HL-60/S4 treated with retinoic acid at 250 ng/mL for 4 days and 3 days (cell line): ENCODE data around the gene CPNE7.

Source experiments
- in situ Hi-C: fragments of 300-500 bp; cut with MboI; formaldehyde crosslinking; loops from 2 replicates; pipeline ENCODE4 v1.7.0; 2022; ENCODE audit warnings: low sequenced_read_pairs

Gene CPNE7

DNA sequence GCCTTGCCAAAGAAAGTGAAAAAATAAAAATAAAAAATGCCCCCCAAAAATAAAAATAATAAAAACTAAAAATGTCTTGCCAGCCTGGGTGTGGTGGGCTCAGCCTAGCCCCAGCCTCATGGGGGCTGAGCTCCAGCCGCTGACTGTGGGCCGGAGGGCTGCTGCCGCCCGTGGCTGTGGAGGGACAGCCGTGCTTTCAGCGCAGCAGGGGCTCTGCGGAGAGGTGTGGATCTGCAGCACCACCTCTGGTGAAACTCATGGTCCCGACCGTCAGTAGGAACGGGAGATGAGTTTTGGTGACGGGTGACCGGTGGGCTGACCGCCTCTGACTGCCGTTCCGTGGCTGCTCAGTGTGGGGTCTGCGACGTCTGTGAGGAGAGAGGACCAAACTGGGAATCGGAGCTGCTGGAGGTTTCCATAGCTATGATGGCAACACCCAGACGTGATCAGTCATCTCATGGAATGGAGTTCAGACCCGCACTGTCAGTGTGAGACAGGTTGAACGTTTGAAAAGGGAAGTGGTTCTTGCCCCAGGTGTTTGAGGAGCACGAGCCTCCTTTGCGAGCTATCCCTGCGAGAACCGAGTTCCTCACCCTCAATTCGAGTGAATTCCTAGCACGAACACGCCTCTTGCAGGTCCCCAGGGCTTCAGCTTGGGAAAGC lies 27.1 kb upstream of the CPNE7 start:
- in situ Hi-C loops, result no loop called here

DNA sequence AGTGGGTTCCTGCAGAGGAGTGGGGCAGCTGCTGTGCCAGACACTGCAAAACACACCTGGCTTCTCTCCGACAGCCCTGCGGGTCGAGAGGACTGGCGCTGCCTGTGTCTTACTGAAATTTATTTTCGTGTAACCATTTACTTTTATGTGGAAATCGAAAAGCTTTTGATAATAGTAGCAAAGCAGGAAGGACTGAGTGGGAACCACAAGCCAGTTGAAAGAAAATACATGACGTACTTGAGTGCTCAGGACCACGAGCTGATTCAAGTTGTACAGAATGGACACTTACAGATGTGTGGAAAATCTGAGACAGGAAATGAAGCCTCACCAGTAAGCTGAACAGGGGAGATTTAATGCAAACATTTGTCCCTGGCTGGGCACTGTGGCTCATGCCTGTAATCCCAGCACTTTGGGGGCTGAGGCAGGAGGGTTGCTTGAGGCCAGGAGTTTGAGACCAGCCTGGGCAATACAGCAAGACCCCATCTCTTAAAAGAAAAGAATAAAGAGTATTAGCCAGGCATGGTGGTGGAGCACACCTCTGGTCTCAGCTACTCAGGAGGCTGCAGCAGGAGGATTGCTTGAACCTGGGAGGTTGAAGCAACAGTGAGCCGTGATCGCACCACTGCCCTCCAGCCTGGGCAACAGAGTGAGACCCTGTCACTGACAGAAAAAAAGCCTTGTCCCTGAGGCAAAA lies 26.4 kb upstream of the CPNE7 start:
- in situ Hi-C loops, result no loop called here

DNA sequence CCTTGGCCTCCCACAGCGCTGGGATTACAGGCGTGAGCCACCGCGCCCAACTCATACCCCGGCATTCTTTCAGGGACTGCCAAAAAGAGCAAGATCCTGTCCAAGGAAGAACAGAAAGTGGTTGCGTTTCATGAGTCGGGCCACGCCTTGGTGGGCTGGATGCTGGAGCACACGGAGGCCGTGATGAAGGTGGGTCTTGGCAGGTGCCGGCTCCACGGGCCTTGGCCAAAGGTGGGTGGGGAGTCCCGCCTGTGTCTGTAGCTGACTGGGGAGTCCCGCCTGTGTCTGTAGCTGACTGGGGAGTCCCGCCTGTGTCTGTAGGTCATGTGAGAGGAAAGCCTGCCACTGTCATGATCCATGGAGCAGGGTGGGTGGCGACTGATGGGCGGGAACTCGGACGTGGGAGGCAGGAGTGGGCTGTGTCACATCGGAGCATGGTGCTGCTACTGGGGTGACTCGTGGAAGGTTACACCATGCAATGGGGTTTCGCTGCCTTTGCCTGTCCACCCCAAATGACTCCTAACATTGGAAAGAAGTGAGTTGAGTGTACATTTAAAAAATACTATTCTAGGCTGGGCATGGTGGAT lies 25.0 kb upstream of the CPNE7 start:
- in situ Hi-C loops, result no loop called here

DNA sequence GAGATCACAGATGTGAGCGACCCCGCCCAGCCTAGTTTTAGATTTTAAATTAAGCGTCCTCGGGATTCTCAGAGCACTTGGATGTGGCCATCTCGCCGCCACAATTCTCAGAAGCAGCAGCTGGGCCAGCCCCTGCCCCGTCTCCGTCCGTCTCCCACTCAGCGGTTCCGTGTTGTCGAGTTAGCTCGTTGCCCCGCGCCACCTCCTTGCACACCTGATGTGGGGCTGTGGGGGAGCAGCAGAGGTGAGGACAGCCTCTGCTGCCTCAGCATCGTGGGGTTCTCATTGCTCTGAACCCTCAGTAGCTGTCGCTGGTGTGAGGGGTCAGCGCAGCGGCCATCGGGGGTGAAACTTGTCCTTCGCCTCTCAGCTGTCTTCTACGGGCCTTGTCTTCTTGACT lies 23.2 kb upstream of the CPNE7 start:
- in situ Hi-C loops, result no loop called here

DNA sequence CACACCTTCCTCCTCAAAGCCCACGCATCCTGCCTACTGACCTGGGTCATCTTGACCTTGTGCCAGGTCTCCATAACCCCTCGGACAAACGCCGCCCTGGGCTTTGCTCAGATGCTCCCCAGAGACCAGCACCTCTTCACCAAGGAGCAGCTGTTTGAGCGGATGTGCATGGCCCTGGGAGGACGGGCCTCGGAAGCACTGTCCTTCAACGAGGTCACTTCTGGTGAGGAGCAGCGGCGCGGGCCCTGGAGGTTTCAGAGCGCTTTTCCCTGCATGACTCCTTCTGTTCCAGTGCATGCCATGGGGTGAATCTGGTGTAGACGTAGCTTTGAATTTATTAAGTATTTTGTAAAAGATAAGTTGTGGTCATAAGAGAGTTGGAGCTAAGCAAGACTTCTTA lies 22.6 kb upstream of the CPNE7 start:
- in situ Hi-C loops, result no loop called here

DNA sequence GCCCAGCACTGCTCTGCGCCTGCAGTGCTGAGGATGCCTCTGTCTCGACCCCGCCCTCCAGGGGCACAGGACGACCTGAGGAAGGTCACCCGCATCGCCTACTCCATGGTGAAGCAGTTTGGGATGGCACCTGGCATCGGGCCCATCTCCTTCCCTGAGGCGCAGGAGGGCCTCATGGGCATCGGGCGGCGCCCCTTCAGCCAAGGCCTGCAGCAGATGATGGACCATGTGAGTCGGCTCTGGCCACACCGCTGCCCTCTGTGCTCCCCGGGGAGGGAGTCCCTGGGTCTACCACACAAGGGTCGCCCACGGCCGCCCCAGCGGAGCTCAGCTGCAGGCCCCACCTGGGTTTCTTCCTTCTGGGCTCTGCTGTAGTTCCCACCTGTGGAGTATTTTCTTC lies 21.8 kb upstream of the CPNE7 start:
- in situ Hi-C loops, result no loop called here

DNA sequence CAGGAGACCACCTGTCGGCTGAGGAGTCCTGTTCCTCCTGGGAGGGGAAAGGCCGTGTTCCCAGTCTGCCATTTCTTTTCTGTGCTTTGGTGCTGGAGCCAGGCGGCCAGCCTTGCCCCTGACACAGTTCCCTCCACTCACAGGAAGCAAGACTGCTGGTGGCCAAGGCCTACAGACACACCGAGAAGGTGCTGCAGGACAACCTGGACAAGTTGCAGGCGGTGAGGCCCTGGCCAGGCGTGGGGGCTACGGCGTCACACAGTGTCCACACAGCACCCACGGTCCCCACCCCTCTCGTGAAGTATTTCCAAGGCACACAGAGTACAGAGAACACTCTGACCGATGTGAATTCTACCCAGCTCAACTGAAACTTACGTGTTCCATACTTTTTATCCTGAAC lies 21.2 kb upstream of the CPNE7 start:
- in situ Hi-C loops, result no loop called here

DNA sequence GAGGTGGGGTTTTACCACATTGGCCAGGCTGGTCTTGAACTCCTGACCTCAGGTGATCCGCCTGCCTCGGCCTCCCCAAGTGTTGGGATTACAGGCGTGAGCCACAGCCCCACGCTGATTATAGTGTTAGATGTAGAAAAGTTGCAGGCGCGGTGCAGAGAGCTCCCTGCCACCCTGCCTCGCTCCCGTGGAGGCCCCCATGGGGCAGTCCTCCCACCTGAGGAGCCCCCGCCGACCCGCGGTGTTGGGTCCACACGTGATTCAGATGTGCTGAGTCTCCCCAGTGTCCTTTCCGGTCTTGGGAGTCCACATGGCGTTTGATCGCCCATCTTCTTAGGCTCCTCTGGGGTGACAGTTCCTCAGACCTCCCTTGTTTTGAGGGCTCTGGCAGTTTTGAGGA lies 20.3 kb upstream of the CPNE7 start:
- in situ Hi-C loops, result no loop called here

DNA sequence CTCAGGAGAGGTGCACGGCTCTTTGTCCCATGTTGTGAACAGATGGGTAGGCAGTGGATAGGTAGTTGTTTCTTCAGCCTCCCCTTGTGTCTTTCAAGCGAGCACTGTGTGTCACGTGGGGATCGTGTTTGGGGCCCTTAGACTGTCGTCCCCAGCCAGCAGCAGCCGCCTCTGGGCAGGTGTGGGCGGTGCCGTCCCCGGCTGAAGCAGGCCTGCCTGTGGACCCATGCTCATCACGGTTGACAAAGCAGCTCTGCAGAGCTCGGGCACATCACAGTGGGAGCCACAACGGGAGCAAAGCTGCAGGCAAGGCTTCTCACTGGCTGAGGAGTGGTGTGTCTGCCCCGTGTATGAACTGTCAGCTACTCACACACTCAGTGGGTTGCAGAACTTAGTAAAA lies 19.8 kb upstream of the CPNE7 start:
- in situ Hi-C loops, result no loop called here

DNA sequence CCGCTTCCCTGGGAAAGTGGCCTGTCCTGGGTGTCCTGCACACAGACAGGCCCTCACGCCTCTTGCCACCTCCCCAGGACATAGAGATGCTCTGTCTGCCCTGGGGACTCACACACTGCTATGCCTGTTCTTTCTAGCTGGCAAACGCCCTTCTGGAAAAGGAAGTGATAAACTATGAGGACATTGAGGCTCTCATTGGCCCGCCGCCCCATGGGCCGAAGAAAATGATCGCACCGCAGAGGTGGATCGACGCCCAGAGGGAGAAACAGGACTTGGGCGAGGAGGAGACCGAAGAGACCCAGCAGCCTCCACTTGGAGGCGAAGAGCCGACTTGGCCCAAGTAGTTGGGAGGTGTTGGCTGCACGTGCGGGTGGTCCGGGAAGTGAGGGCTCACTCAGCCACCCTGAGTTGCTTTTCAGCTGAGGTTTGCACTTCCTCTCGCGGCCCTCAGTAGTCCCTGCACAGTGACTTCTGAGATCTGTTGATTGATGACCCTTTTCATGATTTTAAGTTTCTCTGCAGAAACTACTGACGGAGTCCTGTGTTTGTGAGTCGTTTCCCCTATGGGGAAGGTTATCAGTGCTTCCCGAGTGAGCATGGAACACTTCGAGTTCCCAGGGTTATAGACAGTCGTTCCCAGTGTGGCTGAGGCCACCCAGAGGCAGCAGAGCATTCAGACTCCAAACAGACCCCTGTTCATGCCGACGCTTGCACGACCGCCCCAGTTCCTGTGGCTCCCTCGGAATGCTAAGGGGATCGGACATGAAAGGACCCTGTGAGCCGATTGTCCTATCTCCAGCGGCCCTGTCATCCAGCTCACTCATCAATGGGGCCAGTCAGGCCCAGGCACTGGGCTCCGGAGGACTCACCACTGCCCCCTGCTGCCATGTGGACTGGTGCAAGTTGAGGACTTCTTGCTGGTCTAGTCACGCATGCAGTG lies 18.5 kb upstream of the CPNE7 start:
- in situ Hi-C loops, result no loop called here

DNA sequence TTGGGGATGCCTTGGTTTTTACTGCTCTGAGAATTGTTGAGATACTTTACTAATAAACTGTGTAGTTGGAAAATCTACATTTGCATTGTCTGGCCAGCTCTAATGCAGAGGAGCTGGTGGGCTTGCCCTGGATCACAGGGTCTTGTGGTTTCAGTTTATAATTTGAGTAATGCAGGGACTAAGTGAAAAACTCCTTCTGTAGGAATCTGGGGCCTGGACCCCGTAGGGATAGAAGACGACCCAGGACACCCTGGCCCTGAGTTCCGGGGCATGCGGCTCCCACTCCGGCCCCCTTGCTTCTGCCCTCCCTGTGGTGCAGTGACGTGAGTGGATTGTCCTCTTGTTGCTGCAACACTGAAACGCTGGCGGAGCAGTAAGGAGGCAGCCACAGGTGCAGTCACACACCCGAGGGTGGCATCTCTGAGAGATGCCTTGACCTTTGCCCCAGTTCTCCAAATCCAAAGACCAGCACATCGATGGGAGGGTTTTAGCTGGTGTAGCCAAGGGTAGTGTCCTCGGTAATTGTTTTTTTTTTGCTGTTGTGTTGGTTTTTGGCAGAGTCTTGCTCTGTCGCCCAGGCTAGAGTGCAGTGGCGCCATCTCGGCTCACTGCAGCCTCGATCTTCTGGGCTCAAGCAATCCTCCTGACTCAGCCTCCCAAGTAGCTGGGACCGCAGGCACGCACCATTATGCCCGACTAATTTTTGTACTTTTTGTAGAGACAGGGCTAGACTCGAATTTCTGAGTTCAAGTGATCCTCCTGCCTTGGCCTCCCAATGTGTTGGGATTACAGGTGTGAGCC lies 17.7 kb upstream of the CPNE7 start:
- in situ Hi-C loops, result no loop called here

DNA sequence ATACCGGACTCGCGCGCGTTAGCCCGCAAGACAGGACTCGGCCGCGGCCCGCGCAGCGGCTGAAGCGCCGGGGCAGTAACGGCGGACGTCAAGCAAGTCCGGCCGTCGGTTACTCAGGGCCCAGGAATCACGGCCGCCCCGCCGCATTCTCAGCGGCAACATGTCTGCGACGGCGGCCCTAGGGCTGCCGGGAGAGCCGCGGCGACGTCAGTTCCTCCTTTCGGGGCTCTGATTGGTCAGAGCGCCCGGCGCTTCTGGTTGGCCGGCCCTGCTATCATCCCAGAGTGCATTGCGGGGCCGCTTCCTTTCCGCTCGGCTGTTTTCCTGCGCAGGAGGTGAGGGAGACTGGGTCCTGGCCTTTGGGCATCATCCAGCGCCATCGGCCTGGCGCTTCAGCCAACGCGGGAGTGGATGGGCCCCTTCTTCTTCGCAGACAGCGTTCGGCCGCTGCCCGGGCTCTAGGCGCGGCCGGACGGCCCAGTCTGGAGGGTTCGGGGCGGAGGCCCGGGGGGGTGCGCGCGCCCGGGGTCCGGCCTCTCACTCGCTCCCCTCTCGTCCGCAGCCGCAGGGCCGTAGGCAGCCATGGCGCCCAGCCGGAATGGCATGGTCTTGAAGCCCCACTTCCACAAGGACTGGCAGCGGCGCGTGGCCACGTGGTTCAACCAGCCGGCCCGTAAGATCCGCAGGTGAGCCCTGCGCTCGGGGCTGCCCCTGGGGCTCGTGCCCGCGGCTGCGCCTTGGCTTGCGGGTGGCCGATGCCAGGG lies 15.0 kb upstream of the CPNE7 start, which contains the start of gene RPL13:
TSS of gene RPL13 (plus strand) at position 305 of the 764 bp plus-strand sequence. CDS start at position 583, 278 bp downstream.
- in situ Hi-C loops, result no loop called here

DNA sequence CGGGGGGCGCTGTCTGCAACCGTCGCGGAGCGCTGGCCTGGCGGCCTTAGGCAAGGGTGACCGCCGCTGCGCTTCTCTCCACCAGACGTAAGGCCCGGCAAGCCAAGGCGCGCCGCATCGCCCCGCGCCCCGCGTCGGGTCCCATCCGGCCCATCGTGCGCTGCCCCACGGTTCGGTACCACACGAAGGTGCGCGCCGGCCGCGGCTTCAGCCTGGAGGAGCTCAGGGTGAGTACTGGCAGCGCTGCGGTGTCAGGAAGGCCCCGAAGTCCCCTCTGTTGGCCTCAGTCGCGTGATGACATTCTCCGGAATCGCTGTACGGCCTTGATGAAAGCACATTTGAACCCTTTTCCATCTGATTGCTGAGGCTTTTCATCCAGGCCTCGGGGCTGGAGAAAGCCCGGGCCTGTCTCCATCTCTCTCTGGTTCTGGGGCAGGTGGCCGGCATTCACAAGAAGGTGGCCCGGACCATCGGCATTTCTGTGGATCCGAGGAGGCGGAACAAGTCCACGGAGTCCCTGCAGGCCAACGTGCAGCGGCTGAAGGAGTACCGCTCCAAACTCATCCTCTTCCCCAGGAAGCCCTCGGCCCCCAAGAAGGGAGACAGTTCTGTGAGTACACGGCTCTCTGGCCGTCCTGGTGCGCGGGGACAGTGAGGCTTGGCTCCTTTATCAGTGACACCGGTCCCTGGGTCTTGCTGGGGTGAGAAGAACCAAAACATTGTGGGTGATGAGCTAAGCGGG lies 14.2 kb upstream of the CPNE7 start:
- in situ Hi-C loops, result no loop called here

DNA sequence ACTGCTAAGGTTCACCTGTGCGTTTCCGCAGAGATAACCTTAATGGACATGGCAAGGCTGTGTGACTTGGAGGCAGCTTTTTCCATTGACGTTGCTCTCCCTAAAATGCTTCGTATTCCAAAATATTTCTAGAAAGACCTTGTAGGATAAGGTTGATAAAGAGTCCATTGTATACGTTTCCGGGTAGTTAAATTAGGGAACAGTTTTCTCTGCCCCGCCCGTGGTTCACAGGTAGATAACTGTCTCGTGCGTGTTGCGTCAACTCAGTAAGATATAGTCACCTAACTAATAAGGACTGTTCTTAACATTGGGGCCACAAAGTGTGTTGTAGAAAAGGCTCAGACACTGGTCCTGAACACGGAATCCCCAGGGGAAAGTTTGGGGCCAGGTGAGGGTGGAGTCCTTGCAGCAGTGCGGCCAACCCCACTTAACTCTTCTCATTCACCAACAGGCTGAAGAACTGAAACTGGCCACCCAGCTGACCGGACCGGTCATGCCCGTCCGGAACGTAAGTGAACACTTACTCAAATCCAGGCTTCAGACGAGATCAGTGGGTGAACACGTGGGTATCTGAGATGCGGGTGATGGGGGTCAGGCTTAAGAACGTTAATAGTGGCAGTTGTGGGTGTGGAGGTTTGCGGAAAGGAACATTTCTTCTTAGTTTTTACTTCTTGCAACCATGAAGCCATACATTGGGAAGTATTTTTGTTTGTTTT lies 13.5 kb upstream of the CPNE7 start:
- in situ Hi-C loops, result no loop called here

DNA sequence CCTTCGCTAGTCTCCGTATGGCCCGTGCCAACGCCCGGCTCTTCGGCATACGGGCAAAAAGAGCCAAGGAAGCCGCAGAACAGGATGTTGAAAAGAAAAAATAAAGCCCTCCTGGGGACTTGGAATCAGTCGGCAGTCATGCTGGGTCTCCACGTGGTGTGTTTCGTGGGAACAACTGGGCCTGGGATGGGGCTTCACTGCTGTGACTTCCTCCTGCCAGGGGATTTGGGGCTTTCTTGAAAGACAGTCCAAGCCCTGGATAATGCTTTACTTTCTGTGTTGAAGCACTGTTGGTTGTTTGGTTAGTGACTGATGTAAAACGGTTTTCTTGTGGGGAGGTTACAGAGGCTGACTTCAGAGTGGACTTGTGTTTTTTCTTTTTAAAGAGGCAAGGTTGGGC lies 12.6 kb upstream of the CPNE7 start:
- in situ Hi-C loops, result no loop called here

DNA sequence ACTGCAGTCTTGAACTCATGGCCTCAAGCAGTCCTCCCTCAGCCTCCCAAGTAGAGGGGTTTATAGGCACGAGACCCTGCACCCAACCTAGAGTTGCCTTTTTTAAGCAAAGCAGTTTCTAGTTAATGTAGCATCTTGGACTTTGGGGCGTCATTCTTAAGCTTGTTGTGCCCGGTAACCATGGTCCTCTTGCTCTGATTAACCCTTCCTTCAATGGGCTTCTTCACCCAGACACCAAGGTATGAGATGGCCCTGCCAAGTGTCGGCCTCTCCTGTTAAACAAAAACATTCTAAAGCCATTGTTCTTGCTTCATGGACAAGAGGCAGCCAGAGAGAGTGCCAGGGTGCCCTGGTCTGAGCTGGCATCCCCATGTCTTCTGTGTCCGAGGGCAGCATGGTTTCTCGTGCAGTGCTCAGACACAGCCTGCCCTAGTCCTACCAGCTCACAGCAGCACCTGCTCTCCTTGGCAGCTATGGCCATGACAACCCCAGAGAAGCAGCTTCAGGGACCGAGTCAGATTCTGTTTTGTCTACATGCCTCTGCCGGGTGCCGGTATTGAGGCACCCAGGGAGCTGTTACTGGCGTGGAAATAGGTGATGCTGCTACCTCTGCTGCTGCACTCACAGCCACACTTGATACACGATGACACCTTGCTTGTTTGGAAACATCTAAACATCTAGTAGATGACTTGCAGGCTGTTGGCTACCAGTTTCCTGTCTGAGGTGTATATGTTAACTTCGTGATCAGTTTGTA lies 11.7 kb upstream of the CPNE7 start:
- in situ Hi-C loops, result no loop called here

DNA sequence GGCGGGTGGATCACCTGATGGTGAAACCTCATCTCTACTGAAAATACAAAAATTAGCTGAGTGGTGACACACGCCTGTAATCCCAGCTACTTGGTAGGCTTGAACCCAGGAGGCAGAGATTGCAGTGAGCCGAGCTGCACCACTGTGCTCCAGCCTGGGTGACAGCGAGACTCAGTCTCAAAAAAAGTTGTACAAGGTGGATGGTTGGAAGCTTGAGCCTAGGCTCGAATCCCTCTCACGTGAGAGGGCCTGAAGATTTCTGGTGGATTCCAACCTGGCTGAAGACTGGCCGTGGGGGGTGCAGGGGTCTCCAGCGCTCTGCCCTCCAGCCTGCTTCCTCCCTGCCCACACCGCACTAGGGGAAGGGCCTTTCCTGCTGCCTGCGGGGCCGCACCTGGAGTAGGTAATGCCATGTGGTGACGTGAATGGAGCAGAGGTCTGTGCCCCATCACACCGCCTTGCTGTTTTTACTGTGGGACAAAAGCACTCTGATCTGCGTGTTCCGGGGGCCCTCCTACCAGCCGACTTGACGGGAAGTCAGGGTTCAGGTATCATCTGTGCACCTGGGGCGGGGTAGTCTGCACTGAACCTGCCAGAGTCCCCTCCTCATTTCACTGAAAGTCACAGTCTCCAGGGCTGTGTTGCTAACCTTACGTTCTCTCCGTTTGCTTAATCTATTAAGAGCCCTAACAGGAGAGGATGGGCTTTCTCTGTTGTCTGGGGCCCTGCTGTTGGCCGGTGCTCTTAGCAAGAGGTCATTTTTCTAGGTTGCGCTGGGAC lies 10.9 kb upstream of the CPNE7 start:
- in situ Hi-C loops, result no loop called here
